Hepatic stellate cell (primary cell): ENCODE data around the gene SRSF4.
A peak's percentile ranks its signal among the peaks of the same experiment; 100 is the strongest.
"Not testable (repeated sequence)": the region's sequence is repeated elsewhere in the genome, so short reads cannot be mapped to it uniquely, and the experiment has no call there.

Experiments
- DNase-seq: peaks from one replicate; pipeline ENCODE4 v3.0.0; 2011; ENCODE audit warnings: low spot score

Gene SRSF4

DNA sequence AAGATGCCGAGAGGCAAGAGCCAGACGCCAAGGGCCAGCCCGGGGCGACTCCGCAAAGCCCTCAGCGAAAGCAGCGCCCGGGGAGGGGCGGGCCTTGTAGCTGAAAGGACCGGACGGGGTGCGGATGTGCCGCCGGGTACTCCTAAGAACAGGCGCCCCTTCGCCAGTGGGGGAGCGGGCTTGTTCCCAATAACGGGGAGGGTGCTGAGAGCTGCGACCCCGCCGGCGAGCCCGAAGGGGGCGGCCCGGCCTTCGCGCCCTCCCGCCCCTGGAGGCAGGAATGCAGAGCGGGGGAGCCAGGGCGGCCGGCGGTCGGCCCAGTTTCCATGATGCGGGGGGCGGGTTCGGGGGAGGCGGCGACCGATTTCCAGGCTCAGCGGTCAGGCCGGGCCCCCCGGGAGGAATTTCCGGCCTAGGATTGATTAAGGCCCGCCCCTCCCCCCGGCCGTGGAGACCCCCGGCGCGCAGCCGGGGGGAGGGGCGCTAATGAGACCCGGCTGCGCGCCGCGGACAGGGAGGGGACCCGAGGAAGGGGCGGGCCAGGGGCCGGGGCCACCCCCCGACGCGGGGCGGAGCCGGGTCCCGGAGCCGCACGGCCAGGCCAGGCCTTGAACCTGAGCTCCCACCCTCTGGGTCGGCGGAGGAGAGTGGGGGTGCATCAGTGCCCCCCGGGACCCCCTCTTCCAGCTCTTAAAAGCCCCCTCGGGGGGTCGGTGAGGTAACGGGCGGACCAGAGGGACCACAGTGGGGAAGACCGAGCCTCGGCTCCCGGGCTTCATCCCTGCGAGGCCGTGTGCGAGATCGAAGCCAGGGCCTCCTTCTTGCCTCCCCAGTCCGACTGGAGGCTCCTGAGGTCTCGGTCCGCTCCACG, 57.1 kb downstream of the SRSF4 start:
- DNase-seq: peak; percentile 94

DNA sequence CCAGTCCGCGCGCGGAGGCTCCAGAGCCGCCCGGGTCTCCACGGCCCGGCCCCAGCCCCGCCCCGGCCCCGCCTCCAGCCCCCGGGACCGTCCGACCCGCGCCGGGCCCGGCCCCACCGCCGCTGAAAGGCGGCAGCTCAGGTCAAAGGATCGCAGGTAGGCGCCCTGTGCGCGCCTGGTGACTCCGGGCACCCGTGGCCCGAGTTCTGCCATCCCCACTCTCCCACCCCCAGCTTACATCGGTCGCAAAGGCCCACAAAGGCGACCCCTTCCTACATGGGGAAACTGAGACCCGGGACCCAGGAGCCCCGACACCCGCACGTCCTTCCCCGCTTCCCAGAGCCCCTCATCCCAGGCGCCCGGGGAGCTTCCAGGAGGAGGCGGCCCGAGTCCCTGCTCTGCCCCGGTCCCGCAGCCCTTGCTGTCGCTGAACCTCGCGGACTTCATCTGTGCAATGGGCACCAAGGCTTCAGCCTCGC, 57.8 kb downstream of the SRSF4 start, which contains the start of gene TMEM200B:
Gene TMEM200B (minus strand): TSS at position 17 of the 479 bp plus-strand sequence. CDS start 2,075 bp downstream, outside the sequence.
- DNase-seq: peak; percentile 35

DNA sequence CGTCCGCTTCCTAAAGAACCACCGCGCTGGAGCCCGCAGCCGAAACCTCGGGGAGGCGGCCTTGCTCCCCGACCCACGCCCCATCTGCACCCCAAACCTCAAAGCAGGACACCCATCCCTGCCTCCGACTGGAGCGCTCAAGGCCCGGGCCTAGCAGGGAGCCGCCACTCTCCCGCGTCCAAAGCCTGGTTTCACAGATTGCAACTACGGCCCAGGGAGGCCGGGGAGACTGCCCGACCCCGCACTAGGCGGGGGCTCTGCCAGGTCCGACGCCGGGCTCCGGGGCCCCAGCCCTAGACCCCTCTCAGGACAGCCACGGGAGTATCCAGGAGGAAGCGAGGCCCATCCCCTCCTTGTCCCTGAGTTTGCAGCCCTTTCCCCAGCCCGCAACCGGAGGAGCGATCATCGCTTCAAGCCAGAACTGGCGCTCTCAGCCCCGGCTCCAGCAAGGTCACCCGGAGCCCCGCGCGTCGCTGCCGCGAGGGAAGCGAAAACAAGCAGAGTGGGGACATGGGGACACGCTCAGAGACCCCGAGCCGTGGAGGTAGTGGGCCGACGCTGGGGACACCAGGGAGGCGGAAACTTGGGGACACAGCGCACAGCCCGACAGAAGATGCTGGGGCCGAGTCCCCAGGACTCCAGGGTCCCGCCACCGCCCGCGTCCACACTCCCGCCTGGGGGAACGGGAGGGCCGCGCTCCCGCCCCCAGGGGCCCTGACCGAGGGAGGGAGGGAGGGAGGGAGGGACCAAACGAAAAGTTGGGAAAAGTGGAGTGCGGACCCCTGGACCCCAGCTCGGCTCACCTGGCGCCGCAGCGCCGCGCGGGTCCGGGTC, 58.4 kb downstream of the SRSF4 start:
- DNase-seq: peak; percentile 72

DNA sequence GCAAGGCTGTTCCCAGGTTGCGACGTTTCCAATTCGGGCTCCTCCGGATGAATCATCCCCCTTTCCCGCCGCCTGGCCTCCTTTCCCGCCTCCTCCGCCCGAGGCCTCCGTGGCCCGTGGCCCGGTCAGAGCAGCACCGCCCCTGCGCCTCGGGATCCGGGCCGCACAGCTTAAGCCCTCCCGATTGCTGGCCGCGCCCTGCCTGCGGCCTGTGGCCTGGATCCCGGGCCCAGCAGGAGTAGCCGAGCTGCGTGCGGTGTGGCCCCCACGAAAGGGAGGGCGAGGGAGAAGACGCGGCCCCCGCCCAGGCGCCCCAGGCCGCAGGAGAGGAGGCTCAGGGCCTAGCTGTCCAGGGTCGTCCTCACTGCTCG, 59.0 kb downstream of the SRSF4 start:
- peak; percentile 91 for DNase-seq

DNA sequence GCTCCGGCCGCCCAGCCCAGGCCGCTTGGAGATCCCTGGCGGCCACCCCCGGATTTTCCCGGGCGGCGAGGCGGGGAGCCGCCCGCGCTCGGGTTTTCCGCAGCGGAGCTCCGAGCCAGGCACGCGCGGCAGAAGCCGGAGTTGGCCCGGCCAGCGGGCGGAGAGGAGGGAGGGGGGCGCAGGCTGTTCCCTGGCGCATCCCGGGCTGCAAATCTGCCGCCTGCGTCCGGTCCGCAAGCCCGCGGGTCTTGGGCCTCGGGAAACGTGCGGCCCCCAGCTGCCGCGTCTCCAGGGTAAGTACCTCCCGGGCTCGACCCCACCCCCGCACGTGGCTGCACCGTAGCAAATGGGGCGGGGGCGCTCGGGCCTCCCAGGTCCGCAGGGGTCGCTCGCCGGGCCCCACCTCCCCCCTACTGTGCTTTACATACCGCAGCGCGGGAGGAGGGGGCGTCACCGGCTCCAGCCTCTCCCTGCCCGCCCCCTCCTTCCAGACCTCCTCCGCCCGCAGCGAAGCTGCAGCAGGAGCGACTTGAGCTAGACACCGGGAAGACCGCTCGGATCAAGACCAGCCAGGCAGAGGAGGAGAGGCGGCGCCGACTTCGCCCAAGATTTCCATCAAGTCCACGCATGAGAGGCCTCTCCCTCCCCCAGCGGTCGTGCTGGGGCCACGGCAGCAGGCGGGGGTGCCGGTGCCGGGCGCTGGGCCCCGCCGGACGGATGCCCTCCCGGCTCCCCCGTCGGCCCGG, 59.6 kb downstream of the SRSF4 start:
- peak; percentile 45 for DNase-seq

DNA sequence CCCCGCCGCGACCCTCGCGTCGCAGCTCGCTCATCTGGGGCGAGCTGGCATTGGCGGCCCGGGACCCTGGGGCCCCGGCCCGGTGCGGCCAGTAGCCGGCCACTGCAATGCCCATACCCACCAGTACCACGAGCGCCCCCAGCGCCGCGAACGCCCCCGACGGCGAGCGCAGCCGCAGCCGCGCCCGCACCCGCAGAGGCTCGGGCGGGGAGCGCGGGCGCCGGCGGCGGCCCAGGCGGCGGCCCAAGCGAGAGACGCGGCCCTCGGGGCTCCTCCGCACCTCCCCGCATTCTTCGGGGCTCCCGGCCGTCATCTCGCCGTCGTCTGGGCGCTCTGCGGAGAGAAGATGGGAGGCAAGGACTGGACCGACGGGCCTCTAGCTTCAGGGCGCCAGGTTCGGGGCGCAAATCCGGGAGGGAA, 60.2 kb downstream of the SRSF4 start:
- DNase-seq: peak; percentile 41

DNA sequence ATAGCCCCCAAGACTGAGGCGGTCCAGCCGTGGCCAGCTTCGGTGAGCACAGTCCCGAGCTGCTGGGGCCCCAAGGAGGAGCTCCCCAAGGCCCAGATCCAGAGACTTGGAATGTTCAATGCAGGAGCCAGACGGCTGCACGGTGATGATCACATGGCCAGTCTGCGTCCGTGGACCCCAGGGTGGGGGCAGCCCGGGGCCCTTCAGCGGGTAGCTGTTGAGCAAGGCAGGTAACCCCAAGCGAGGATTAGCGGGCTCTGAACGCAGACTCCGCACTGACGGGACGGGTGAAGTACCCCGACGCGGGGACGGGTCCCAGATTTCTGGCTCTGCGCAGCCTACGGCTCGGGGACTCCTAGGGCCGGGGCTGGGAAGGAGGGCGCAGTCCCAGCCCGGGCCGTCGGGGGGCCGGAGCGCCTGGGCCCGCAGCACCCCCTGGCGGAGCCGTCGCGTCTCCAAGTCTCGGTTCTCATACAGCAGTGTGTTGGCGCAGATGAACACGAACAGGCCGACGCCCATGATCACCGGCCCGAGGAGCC, 60.7 kb downstream of the SRSF4 start:
- peak; percentile 50 for DNase-seq

DNA sequence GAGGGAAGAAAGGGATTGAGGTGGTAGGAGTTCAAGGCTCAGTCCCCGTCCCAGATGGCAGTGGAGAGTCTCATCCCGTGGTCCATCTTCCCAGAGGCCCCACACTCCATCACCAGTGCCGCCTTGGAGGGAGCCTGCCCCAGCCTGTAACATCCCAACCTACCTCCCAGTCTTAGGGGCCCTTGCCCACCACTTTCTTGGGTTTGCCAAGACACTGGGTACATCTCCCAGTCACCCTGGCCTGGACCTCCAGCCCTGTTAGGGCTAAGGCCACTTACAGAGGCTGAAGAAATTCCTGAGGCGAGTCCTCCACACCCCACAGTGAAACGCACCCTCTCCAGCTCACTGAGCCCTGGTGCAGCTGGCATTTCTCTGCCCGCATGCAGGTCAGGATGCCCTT, 61.3 kb downstream of the SRSF4 start:
- DNase-seq: no peak

DNA sequence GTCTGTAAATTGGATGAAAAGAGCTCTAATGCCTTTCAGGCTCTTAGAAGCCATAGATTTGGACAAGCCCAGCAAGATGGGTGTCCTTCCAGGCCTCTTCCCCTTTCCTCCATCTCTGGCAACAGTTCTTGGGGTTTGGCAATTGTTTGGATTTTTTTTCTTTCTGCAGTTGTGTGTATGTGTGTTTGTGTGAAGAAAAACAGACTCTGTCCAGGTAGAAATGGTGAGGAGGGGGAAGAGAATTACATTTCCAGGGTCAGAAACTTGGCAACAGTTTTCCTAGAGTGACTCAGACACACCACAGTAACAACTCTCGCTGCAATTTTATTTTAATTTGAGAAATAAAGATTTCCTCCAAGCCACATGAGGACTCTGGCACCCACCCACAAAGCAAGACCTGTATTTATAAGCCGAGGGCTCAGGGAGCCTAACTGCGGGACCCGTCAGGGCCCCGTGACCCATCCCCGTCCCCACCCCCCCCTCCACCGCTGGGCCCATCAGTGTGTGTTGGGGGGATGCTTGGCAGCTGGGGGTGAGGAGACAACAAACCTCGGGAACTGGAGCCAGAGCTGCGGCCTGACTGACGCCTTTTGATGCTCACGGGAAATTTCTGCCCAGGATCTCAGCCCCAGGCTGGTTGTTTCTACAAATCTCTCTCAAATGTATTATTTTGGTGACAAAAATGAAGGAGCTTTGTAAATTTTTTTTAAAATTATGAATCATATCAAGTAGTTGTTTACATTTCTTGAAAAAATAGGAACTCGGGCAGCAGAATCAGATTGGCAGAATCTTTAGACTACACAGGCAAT, 62.4 kb downstream of the SRSF4 start:
- DNase-seq: no peak

DNA sequence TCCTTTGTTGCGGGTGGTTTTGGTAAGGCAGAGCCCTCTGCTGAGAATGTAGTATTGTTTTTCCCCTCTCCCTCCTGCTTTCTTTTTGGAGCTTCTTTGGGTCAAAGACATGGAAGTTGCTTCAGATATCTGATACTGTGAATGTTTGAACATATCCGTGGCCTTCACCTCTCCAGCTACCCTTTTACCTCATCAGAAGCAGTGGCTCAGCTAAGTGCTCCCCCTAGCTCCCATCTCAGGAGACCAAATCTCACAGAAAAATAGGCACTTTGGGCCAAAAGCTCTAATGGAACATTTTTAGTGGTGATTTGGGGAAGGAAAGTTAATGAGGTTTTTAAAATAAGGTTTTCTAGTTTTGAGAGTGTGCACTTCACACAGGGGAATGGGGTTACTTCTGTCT, 64.3 kb downstream of the SRSF4 start:
- DNase-seq: no peak

DNA sequence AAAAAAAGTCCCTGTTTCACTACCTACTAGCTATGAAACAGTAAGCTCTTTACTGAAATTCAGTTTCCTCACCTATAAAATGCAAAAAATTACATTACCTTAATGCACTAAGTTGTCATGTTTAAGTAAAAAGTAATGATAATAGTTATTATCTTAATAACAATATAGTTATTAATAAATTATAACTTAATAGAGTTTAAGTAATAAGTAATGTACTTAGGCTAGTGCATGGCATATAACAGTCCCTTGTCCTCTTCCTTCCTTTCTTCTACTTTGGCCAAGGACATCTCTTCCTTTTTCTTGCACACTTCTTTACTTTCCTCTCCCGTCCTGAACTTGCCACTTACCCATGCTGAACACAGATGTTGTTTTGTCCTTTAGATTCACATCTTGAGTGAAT, 67.0 kb downstream of the SRSF4 start:
- no peak for DNase-seq

DNA sequence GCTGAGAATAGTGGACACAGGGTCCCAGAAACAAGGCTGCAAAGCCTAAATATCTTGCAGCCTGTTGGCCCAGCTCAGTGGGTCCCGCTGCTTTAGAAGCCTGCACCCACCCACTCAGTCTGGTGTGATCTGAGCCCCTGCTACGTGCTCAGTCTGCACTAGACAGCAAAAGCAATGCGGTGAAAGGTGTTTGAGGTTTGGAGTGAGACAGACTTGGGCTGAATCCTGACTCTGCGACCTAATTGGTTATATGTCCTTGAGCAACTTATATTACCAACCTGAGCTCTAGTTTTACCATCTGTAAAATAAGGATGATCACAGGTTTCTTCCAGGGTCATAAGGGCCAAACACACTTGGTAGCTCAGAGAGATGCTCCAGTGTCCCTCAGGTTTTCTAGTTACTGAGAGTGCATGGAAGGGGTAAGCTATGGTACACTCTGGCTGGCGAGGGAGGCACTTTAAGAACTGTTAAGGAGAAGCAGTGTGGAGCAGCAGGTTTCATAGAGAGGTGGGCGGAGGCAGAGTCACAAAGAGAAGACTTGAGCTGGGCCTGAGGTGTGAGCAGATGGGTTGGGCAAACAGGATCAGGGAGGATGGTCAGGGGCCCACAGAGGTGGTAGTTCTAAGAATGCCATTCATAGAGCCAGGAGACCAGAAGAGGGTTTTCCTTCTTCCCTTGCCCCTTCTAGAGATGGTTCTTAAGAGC, 68.1 kb downstream of the SRSF4 start:
- no peak for DNase-seq

DNA sequence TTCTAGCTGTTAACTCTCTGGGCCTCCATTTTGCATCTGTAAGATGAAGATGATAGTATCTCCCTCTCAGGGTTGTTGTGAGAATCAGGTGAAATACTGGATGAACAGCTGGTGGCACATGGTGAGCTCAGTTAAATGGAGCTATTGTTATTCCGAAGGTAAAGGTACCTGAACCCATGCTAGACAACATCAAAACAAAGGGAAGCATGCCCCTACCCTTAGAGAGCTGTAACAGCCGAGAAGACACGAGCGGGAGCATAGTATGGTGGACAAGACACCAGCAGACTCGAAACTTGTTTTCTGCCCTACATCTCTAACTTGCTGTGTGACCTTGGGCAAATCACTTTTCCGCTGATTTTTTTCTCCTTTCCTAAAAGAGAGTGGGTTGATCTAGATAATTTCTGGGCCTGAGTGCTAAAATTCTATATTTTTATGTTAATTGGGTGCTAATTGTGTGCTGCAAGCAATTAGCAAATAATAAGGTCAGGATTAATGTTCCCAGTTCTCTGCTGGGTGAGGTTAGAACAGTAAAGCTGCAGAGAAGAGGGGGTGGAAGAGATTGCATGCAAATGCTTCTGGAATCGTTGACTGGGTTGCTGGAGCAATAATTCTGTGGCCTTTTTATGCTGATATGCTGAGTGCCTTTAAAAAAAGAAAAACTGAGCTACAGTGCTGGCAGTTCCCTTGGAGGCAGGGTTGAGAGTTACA, 68.8 kb downstream of the SRSF4 start:
- DNase-seq: no peak

DNA sequence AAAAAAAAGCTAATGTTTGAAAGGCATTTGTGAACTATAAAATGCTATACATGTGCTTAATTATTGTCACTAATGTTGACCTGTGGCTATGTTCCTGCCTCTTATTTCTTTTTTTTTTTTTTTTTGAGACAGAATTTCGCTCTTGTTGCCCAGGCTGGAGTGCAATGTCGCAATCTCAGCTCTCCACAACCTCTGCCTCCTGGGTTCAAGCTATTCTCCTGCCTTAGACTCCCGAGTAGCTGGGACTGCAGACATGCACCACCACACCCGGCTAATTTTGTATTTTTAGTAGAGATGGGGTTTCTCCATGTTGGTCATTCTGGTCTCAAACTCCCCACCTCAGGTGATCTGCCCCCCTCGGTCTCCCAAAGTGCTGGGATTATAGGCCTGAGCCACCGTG, 73.7 kb downstream of the SRSF4 start:
- DNase-seq: not testable (repeated sequence)

DNA sequence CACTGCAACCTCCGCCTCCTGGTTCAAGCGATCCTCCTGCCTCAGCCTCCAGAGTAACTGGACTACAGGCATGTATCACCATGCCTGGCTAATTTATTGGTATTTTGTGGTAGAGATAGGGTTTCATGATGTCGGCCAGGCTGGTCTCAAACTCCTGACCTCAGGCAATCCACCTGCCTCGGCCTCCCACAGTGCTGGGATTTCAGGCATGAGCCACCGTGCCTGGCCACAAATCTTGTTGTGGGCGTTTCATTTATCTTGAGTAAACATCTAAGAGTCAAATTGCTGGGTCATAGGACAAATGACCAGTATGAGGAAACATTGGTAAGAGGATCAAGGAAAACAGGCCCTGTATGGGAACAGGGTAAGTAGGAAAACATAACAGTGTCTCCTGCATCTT, 75.9 kb downstream of the SRSF4 start:
- DNase-seq: no peak

DNA sequence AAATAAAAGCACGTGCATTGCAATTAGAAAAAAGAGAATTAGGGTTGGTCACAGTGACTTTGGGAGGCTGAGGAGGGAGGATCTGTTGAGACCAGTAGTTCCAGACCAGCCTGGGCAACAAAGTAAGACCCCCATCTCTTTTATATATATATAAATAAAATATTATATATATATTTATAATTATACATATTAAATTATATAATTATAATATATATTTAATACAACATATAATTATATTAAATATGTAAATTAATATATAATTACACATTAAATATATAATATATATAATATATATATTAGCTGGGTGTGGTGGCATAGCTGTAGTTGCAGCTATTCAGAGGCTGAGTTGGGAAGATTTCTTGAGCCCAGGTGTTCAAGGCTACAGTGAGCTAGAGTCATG, 81.2 kb downstream of the SRSF4 start:
- no peak for DNase-seq

DNA sequence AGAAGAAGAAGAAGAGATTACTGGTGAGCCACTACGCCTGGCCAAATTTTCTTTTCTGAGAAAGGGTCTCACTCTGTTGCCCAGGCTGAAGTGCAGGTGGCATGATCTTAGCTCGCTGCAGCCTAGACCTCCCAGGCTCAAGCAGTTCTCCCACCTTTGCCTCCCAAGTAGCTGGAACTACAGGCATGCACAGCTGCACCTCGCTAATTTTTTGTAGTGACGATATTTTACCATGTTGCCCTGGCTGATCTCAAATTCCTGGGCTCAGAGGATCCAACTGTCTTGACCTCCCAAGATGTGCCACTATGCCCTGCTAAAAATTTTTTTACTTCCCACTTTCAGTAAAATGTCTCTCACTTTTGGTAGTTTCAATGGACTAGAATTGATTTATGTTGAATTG, 82.4 kb downstream of the SRSF4 start:
- DNase-seq: no peak
